Peyer's patch (tissue), 4 donors: ENCODE results near the gene OR1A2.

Experiments
- POLR2A ChIP-seq, 2 donors: fragments of 450-650 bp; IDR thresholded peaks; one replicate each; pipeline ENCODE4 v1.5.1; 2017; ENCODE audit warnings: antibody characterized with exemption in 2 of 2, mild to moderate bottlenecking in 2 of 2, moderate library complexity in 2 of 2
- TF ChIP-seq, protein P1 (sequence below), 6 experiments: fragments of 450-650 bp in 4 of 6; fragments of 200-600 bp in 2 of 6; sonication (generic) in 1 of 6; IDR thresholded peaks; one replicate each; pipeline ENCODE4 v1.5.1; 2017 to 2019; ENCODE audit warnings: antibody characterized with exemption in 6 of 6, mild to moderate bottlenecking in 3 of 6, moderate library complexity in 1 of 6

DNA sequence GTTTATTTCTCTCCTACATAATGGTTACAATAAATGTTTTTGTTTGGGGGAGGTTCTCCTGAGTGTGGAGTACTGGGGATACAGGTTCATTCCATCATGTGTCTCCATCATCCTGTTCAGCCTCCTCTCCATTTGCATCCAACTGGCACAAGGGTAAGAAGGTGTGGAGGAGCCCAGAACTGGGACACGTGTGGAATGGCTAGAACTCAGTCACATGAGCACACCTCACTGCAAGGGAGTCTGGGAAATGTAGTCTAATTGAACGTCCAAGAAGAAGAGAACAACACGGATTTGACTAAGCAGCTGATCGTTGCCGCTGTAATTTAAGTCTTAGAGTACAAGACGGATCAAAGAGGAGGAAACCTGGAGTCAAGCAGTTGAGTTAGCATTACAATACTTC, 16.3 kb downstream of the OR1A2 start:
- TF ChIP-seq, protein P1, sequence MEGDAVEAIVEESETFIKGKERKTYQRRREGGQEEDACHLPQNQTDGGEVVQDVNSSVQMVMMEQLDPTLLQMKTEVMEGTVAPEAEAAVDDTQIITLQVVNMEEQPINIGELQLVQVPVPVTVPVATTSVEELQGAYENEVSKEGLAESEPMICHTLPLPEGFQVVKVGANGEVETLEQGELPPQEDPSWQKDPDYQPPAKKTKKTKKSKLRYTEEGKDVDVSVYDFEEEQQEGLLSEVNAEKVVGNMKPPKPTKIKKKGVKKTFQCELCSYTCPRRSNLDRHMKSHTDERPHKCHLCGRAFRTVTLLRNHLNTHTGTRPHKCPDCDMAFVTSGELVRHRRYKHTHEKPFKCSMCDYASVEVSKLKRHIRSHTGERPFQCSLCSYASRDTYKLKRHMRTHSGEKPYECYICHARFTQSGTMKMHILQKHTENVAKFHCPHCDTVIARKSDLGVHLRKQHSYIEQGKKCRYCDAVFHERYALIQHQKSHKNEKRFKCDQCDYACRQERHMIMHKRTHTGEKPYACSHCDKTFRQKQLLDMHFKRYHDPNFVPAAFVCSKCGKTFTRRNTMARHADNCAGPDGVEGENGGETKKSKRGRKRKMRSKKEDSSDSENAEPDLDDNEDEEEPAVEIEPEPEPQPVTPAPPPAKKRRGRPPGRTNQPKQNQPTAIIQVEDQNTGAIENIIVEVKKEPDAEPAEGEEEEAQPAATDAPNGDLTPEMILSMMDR (IDR thresholded peaks at IDR 0.05): no peak
- no peak for TF ChIP-seq POLR2A (IDR thresholded peaks at IDR 0.05)
